NCI-H345 treated with DMSO at 0.1 percent for 48 hours (cell line): ENCODE data around the gene CELA3A.

Experiments
- DNase-seq: peaks from one replicate; lab custom pipeline; 2025; ENCODE audit not compliant: unreplicated experiment; lab: John Stamatoyannopoulos, UW

Gene CELA3A

GRCh38 chr1:22050330-22050729, 48.9 kb downstream of the CELA3A start:
- no peak for DNase-seq

GRCh38 chr1:22051607-22052114, 50.2 kb downstream of the CELA3A start:
- DNase-seq: no peak

GRCh38 chr1:22052115-22053016, 50.9 kb downstream of the CELA3A start, which contains the start of gene CDC42:
TSS of gene CDC42 (plus strand) at chr1:22052709. CDS start at chr1:22078479, 25,770 bp downstream.
- DNase-seq: peak; percentile 90

- peak; percentile 54 for DNase-seq
Measured at GRCh38 chr1:22053017-22053860, 51.8 kb downstream of the CELA3A start.

- peak; percentile 71 for DNase-seq
Measured at GRCh38 chr1:22053861-22054770, 52.7 kb downstream of the CELA3A start.

GRCh38 chr1:22055463-22055862, 54.0 kb downstream of the CELA3A start:
- DNase-seq: no peak

- DNase-seq: no peak
Measured at GRCh38 chr1:22056043-22056442, 54.6 kb downstream of the CELA3A start.

GRCh38 chr1:22056936-22057335, 55.5 kb downstream of the CELA3A start:
- no peak for DNase-seq

GRCh38 chr1:22057861-22058260, 56.4 kb downstream of the CELA3A start:
- no peak for DNase-seq
